HCEC 1CT (cell line): ENCODE measurements around the gene PKD1L1.

Source experiments
- DNase-seq: peaks from one replicate; pipeline ENCODE4 v3.0.0-alpha.2; 2017

The PKD1L1 gene

DNA sequence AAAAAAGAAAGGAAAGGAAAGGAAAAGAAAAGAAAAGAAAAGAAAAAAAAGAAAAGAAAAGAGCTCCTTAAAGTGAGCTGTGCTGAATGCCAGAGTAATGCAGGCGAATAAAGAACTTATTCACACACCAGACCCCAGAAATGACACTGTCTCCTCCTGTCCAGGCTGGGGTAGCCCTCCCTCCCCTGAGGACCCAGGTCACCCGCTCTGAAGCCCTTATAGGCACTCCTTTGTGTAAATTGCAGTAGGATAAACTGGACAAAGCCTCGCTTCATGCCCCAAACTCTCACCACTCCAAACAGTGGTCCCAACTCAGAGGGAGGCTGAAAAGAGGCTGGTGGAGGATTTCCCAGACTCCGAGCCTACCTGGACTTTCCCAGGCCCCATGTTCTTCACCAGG, 46.3 kb downstream of the PKD1L1 start:
- no peak for DNase-seq

DNA sequence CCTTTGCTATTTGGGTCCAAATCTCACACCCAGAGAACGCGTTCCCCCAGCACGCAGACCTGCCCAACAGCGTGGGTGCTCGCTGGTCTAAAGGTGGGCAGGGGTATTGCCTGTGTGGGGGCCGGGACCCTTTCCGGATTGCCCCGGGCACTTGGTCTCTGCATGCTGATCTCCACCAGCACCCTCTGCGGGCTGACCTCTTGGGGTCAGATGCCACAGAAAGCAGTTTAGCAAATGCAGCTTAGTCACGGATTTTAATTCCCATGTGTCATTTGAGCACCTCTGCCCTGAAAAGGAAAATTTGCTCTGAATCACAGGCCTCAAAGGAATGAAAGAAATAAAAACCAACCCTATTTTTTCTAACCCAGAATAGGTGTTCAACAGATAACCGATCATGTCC, 46.7 kb downstream of the PKD1L1 start:
- DNase-seq = peak; percentile 55

DNA sequence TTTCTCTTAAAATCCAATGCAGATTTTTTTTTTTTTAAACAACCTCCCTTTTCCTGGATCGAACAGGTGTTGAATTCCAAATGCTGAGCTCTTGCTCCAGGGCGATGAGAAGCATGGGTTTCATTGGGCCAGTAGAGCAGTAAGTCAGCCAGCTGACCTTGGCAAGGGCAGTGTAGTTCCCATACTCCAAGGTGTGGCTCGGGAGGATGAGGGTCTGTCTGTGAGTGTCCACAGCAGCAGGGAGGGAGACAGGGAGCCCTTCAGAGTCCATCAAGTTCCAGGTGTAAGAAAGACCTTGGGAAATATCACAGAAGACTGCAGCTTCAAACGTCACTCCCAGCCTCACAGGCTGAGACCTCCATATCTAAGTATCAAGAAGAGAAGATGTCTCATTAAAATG, 50.4 kb downstream of the PKD1L1 start:
- DNase-seq = no peak

DNA sequence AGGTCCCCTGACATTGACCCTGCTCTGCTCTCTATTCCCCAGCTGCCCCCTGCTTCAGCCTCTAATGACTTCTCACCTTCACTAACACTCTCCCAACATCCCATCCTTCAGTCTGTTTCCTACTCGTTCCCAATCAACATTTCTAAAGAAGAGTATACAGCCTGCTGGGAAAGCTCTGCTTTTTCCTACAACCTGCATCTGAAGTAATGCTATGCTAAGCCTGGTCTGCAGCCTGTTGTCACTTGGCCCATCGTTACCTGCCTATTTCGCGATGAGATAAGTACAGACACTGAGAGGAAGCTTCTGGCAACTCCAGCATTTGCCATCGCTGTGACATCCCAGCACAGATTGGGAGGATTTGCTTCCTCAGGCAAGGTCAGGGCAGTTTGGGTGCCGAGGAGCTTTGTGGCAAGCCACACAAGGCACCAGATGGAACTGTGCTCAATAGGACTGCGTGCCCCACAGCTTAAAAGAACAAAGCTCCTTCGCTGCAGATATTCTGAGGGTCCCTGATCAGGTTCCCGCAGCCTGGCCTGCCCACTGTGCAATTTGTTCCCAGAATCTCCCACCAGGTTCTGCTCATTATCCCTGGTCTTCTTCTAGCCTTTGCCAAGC, 51.4 kb downstream of the PKD1L1 start:
- DNase-seq = no peak

DNA sequence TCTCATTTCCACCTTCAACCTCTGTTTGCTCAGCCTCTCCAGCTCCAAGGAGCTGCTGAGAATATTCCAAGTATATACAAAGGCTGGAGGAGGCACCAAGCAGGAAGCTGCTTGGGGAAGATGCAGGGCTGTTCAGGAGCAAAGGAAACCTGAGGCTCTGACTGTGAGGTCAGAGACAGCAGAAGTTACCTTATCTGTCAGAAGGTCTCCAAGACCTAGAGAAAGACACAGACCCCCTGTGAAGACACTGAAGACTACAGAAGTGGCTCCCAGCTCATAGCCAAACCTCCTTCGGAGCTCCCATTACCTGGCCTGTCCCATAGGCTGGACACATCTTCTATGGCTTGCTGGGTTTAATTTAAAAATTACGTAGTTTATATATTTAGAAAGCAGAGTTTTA, 53.2 kb downstream of the PKD1L1 start:
- DNase-seq = no peak

DNA sequence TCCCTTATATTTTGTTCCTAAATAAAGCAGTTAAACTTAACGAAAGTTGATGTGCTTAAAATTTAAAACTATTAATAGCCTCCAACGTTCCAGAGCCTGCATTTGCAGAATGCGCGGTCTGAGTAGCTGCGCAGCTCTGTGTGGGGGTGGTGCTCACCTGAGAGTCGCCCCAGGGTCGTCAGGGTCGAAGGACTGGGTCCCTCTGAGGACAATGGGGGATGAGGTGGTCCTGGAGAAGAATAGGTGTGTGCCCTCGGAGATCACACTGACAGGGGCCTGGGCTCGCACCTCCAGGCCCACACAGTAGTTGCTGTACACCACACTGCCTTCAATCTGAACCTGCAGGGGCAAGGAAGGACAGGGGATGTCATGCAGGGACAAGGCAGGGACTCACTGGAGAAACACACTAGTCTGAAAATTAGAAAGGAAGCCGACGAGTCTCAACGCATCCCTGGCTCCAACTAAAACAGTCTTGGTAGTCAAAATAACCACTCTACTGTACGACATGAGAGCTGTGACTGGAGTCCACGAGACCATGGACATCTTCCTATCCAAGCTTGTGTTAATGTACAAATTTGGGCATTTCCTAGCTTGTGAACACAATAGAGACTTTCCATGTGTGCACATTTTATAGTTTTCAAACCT, 54.4 kb downstream of the PKD1L1 start:
- DNase-seq = no peak

DNA sequence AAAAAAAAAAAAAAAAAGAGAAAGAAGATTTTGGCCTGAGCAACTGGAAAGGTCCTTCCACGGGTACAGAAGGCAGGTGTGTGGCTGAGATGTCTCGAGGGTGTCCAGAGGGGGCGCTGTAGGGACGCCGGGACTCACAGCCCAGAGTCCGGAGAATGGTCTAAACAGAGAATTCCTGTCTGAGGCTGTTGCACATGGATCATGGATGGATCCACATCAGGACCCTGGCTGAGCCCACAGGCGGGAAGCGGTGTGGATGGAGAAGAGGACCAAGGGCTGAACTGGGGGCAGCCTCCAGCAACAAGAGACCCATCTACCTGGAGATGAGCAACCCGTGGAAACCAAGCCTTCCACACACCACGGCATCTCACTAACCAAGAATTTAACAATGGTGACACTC, 55.0 kb downstream of the PKD1L1 start:
- DNase-seq = no peak

DNA sequence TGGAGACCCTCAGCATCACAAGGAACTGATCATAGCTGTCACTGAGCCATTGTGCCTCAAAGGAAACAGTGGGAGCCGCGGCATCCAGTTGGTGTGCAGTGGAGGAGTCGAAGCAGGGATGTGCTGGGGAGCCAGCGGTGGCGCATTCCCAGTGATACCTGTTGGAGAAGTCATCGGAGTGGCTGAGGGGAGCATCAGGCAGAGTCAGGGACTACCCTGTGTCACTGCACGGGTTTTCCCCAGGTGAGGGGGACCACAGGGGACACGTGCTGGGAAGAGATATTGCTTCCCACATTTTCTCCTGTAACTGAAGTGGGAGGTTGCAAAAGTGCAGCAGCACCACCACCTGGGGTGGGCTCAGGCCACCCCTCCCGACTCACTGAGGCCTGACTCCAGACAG, 57.7 kb downstream of the PKD1L1 start:
- DNase-seq = no peak

DNA sequence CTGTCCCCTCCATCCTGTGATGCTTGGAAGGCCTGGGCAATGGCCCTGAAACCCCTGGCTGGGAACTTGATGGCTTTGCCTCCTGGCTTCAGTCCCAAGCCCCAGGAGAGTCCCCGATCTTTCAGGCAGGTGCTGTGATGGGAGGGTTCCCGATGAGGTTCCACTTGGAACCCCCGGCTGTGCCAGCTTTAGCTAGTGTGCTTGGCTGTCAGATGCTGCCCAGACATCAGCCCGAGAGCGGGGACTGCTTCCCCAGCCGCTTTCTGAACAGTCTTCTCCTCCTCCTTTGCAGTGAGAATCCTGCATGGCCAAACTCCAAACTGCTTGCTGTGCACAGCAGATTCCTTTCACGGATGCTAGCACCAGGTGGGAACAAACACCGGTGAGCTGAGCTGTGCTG, 58.1 kb downstream of the PKD1L1 start:
- DNase-seq = no peak

DNA sequence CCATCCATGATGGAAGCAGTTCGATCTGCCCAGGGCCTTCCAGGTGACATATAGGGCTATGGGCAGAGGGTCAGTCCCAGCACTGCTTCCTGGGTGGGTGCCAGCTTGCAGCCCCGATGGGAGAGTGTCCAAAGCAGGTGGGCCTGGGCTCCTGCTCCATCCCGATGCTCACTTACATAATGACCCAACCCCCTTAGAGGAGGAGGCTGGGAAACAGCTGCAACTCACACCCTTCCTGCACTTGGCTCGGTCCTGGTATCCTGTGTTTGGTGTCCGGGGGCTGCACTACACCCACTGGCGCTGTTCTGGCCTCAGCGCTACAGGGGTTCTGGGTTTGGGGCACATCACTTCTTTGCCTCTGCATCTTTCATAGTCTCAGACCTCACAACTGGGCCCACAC, 58.5 kb downstream of the PKD1L1 start:
- DNase-seq = no peak

DNA sequence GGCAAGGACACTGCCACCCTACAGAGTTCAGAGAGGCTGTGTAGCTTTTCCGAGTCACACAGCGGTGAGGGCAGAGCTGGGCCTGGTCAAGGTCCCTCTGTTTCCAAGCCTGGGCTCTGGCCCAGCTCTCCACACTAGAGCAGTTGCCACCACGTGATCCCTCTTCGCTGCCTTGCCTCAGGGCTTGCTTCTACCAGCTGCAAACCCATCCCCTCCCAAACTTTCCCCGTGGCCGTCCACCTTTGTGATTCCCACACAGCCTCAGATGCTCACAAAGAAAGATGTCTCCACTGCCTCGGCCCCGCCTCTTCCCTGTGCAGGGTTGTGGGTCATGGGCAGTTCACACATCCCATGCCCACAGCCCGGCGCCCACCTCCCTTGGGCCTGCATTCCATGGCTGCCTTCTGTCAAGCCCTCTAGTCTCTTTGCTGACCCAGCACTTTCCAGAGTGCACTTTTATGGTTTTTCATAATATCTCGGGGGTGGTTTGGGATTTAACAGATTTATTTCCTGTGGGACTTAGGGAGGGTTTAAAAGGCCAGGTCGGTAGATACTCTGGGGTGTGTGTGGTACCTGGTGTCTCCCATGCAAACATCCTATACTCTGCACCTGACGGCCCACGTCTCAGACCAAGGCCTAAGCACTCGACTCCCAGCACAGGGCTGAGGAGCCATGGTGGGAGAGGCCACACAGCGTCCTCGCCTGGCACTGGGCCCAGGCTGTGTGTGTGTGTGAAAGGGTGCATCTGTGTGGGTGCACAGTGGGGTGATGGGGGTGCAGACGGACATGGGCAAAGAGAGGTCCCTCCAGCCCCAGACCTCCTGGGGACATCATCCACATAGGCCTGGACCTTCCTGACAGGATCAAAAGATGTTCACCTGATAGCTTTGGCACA, 59.6 kb downstream of the PKD1L1 start:
- DNase-seq = no peak

DNA sequence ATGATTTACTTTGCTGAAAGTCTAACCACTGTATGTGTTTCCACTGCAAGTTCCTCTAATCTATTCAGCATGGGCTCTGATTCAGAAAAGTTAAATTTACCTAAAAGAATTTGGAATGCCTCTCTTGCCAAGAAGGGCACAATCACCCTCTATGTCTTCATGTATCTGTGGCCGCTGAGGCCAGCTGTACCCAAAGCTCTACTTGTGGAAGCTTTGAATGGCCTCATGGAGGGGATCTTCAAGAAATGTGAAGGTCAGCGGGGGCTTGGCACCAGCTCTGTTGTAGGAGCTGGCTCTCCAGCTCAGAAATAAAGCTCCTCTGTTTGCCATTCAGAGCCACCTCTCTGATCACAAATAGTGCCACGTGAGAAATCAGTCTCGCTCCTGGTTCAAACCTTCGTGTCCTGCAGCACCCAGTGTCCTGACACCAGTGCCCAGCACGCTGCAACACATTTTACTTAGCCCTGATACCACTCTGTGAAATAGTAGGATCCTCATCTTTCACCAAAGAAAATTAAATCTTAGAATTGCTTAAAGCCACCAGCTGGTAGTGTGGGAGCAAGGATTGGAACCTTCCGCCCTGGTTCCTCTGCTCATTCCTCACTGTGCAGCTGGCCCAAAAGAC, 61.1 kb downstream of the PKD1L1 start:
- no peak for DNase-seq

DNA sequence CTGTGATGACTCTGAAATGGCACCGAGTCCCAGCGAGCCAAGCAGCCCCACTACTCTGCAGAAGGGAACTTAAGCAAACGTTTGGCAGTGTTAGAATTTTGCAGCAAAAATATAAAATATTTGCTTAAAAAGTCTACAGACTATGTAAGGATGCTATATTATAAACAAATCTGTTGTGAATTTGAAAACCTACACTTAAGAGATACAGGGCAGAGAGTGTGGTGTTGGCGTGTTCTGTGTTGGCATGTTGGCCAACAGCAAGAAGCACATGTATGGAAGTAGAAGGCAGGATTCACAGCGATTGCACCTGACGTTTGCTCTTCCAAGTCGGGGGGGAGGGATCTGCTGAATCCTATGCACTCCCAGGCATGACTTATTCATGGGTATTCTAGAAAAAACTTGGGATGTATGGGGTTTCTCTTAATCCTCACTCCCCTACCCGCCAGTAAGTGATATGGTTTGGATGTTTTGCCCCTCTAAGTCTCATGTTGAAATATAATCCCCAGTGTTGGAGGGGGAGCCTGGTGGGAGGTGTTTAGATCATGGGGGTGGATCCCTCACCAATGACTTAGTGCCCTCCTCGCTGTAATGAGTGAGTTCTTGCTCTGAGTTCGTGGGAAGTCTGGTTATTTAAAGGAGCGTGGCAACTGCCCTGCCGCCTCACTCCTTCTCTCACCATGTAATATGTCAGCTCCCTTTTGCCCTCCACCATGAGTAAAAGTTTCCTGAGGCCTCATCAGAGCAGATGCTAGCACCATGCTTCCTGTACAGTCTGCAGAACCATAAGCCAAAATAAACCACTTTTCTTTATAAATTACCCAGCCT, 62.1 kb downstream of the PKD1L1 start:
- DNase-seq = no peak

DNA sequence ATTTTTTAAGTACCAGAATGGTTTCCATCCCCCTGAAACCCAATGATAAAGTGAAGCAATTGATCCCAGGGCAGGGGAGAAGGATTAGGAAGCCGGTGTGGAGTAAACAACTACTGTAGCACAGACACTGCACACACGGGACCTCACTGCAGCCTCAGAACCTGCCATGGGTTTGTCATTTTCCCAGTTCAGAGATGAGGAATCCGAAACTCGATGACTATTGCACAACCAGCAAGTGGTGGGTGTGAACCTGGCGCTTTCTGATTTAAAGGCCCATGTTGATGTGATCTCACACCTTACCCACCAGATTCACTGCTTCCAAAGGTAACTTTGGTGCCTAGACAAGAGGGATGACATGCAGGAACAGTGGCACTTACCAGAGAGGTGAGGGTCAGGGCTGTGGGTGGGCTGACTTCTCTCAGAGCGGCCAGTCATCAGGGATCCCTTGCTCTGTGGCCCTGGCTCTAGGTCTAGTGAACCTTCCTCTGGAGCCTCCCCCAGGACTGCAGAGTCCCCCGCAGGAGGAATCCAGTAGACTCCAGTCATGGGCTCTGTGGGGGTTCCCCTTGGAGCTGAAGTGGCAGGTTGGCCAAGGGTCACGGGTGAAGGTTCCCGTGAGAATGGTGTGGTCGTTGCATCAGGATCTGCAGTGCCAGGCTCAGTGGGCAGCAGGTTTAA, 62.8 kb downstream of the PKD1L1 start:
- no peak for DNase-seq

DNA sequence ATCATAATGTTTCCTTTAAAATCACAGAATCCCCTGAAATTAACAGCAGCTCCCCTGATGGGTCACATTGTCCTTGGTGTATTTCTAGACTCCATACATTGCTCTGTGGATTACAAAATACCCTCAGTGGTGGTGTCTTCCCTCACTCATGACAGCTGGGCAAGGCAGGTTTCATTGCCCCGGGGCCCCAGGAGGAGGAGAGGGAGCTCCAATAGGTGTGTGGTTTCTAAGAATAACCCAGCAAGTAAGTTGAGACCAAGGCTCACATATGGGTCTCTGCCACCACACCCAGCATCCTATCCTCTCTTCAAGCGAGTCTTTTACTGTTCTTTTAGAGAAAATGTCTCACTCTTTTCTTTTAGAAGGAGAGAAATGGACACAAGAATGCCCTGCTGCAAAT, 63.6 kb downstream of the PKD1L1 start:
- no peak for DNase-seq

DNA sequence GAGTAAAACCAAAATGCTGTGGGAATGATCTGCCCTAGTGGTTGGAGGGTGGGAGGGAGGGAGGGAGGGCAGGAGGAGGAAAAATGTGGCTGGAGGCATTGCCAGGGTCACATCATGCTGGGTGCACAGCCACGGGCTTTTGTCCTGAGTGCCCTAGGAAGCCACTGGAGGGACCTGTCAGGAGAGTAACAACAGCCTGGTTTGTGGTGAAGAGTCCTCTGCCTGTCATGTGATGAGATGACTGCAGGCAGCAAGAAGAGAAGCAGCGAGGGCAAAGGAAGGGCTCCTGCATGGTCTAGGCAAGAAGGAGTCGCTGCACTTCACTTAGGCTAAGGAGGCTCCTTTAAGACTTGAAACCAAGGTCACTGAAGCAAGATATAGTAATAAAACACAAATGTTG, 65.6 kb downstream of the PKD1L1 start:
- DNase-seq = no peak

DNA sequence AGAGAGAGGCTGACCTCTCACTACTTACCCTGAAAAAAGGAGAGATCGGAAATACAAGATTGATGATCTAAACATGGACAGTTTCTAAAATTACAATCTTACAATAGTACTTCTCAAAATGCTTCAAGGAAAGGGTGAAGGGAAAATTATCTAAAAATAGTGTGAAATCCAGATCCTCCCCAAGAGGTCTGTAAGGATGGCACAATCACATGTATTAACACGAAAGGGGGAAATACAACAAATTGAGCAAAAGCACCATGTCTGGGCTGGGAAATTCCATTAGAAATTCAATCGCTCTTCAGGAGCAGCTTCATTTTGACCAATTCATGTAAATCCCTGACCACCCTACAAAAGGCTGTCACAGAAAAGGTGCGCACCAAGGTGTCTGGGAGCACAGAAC, 67.0 kb downstream of the PKD1L1 start:
- no peak for DNase-seq

DNA sequence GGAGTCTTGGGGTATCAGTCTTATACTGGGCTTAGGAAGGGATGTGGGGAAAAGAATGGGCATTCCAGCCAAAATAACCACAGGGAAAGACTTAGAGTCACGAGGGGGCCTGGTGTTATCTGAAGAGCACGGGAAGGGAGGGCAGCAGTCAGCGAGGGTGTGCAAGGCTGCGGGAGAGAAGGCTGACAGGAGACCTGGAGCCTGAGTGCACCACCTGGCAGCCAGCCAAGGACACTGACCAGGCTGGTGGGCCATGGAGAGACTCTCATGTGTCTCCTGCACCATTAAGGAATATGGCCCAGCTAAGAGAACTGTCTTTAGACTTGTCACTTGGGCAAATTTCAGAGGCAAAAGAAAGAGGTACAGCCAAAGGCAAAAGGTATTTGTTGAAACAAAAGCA, 69.6 kb downstream of the PKD1L1 start:
- DNase-seq = no peak

DNA sequence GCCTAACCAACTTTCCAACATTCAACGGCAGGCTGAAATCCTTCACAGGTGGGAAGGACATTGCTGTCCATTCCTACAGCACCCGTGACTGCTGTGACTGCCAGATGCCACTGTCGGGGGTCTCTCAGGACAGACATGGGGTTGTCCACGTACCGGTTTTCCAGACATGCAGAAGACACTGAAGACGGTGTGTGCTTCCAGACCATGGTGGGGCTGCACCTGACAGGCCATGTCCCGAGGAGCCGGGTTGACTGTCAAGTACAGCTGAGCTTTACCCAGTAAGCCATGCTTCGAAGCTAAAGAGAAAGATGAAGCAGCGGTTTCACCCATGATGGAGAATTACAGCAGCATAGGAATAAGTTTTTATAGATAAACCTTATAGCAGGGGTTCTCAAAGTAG, 70.9 kb downstream of the PKD1L1 start:
- DNase-seq = no peak

DNA sequence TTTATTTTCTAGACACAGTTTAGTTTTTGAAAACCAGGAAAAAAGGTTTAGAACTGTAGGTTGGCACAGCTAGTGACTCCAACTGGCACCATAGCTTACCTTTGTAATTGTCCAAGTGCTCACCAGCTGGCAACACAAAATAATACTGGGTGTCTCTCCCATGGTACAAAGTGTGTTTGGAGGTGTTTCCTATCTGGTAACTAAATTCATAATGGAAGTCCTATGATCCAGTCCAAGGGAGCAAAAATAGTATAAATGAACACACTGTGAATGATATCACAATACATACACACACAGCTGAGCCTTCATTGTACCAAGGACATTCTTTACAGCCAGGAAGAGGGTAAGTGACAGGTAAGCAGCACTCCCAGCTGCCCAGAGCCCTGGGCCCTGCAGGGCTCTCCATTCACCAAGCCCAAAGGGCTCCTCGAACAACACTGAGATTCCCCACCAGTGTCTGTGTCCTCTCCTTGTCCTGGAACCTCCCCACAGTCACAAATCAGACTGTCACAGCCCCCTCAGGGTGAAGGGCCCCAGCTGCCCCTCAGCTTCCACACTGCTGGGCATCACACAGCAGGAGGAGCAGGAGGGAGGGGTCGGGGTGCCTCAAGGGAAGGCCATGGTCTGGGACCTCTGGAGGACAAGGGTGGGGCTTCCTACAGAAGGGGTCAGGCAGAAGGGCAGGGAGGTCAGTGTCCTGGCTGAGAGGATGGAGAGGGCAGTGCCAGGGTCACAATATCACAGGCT, 72.1 kb downstream of the PKD1L1 start:
- DNase-seq = no peak

DNA sequence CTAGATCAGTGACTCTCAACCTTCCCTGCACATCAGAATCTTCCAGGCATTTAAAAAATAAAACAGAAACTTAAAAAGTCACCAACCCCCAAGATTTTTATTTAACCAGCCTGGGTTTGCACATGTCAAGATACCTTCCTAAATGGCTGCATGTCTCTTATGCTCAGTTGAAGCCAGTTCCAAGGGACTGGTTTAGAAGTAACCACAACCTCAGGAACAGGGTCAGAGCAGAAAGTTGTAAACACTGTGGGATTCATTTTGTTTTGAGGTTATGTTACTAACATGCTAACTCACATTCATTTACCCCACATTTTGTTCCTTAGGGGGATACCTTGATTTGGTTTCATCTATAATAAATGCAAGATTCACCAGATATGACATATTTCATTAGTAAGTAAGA, 72.9 kb downstream of the PKD1L1 start:
- no peak for DNase-seq

DNA sequence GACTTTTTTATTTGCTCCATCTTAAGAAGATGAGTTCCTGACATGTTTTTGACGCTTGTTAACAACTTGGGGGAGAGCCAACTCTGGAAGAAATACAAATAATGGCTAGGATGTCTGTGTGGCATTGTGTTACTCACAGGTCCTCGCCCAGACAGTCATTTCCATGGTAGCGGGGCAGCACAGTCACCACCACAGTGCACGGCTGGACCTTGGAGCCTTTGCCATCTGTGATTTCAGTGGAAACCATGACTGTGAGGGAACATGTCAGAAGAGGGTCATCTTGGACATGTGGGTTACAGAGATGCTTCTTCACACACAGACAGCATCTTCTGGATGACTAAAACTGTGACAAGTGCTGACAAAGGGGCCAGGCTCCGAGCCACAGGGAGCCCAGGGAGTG, 74.5 kb downstream of the PKD1L1 start:
- no peak for DNase-seq
